GM18508 (cell line): ENCODE measurements around the gene CYBA.

Source experiments
- ATAC-seq: cut with Tn5 transposase; IDR thresholded peaks from one replicate; pipeline ENCODE4 v1.9.1; 2021; ENCODE audit warnings: moderate number of reproducible peaks; ENCODE audit not compliant: insufficient read depth, unreplicated experiment

Gene CYBA

DNA sequence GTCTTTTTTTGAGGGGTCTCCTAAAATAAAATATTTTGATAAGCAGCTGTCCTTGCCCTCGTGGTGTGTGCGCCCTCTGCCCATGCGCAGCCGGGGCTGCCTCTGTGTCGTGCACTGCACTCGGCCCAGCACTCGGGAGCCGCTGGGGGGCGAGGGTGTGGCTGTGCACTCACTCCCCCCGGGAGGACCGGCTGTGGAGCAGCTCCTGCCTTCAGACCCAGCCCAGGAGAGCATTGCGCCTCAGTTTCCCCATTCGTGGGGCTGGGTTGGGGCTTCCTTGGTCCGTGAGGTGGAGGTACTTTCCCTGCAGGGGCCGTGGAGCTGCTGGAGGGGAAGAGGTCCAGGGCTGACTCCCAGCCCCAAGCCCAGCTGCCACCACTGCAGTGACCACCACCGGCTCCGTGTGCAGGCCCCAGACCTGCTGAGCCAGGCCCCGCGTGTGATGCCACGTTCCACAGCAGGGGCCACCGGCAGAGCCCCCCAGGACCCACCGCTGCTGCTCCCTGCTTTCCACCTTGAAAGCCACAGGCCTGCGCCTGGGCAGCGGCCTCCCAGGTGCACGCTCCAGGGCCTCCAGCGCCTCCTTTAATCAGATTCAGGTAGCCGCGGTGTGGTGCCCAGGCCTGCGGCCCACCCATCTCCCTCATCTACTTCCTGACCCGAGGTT lies 18.8 kb downstream of the CYBA start:
- no peak for ATAC-seq

GRCh38 chr16:88631384-88631783 lies 19.5 kb downstream of the CYBA start:
- ATAC-seq, result no peak

DNA sequence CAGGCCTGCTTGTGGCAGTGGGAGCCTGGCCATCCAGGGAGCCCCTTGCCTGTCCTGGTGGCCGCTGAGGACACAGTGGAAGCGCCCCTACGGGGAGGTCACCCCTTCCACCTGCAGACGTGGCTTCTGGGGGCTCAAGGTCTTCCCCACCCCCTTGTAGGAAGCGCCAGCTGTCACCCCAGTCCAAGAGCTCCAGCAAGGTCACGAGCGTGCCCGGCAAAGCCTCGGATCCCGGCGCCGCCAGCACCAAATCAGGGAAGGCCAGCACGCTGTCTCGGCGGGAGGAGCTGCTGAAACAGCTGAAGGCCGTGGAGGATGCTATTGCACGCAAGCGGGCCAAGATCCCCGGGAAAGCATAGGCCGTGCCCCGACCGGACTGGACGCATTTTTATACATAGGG lies 19.9 kb downstream of the CYBA start:
- no peak for ATAC-seq

- ATAC-seq, result no peak
These were observed 20.4 kb downstream of the CYBA start for GRCh38 chr16:88630433-88630832.

GRCh38 chr16:88629835-88630234 lies 21.0 kb downstream of the CYBA start:
- no peak for ATAC-seq

GRCh38 chr16:88628512-88628974 lies 22.3 kb downstream of the CYBA start:
- no peak for ATAC-seq

DNA sequence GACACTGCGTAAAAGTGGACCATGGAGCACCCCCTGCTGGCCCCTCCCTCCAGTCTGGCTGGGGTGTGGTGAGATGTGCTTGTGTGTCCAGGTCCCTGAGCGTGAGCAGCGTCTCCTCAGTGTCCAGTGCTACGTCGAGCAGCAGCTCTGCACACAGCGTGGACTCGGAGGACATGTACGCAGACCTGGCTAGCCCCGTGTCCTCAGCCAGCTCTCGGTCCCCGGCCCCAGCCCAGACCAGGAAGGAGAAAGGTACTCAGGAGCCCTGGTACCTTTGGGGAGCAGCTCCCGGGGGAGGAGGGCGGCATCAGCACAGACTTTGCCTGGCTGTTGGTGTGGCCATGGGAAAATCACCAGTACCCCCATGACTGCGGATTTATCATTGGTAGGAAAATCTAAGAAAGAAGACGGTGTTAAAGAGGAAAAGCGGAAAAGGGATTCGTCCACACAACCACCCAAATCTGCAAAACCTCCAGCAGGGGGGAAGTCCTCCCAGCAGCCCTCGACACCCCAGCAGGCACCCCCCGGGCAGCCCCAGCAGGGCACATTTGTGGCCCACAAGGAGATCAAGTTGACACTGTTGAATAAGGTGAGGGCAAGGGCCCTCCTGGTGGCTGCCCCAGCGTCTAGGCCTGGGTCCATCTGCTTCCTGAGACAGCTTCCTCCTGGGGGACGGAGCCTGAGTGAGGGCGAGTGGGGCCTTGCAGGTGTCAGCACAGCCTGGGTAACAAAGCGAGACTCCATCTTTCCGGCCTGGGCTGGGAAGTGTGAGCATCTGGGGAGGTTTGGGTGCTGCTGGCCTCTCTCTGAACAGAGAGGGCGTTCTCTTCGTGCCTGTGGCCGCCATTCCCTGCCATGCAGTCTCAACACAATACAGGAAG lies 23.1 kb downstream of the CYBA start:
- no peak for ATAC-seq

- no peak for ATAC-seq
These were observed 24.2 kb downstream of the CYBA start for GRCh38 chr16:88626646-88627045.

DNA sequence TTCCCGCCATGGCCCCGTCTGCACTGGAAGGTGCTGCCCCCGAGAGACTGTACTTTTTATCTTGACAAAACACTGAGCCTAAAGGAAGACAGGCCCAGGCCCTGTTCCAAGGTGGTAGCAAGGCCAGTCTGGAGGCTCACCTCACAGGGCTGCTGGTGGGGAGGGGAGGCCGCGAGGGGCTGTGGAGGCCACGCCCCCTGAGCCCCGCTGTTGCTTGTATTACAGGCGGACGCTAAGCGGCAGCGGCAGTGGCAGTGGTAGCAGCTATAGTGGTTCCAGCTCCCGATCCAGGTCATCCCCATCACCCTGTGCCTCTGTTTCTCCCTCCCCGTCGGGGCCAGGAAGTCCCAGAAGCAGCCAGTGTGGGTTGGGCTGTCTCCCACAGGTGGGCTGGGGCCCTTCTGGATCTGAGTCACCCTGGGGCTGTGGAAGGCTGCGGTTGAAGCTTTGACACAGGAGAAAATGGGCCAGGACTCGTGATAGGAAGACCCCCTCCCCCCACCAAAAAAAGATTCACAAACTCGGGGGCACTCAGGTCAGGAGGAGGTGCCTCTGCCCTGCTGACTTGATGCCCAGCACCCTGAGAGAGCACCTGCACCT lies 25.8 kb downstream of the CYBA start:
- ATAC-seq, result no peak

- no peak for ATAC-seq
These were observed 26.4 kb downstream of the CYBA start for GRCh38 chr16:88624481-88624880.

- no peak for ATAC-seq
These were observed 27.0 kb downstream of the CYBA start for GRCh38 chr16:88623858-88624257.

GRCh38 chr16:88622866-88623265 lies 28.0 kb downstream of the CYBA start:
- no peak for ATAC-seq

DNA sequence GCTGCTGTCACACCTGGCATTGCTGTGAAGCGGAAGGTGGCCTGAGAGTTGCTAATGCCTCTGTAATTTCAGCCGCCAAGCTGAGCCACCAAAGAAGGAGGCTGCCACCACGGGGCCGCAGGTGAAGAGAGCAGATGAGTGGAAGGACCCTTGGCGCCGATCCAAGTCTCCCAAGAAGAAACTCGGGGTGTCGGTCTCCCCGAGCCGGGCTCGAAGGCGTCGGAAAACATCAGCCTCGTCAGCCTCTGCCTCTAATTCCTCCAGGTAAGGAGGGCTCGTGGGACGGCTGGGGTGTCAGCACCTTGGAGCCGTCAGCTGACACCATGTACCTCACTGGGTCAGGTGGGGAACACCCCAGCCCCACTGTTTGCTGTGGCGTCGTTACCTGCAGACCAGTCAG lies 28.7 kb downstream of the CYBA start:
- no peak for ATAC-seq

DNA sequence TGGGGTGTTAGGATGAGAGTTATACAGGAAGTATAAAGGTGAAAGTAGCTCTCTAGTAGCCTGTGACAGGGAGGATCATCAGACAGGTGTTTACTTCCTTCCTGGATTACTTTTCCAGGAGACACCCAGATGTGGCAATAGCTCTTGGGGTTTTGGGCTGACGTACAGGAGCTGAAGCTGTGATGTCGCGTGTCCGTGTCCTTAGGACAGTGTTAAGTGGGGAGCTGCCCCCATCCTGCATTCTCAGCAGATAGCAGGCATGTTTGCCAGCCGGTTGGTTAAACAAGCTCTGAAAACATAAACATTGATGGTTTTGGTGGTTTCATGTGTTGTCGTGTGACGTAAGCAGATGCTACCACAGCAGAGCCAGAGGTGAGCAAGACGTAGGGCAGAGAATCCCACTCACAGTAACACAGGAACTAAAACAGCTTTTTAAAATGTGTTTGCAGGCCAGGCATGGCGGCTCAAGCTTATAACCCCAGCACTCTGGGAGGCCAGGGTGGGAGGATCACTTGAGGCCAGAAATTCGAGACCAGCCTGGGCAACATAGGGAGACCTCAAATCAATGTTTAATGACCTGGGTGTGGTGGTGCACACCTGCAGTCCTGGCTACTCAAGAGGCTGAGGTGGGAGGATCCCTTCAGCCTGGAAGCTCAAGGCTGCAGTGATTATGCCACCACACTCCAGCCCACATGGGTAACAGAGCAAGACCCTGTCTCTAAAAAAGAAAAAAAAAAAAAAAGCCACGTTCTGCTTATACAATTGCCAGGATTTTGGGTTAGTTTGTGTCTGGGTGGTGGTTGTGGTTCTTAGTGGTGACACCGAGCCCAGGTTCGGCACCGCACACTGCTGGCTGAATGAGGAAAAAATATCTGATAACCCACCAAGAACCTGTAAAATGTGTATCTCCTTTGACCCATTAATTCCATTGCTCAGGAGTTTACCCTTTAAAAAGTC lies 30.7 kb downstream of the CYBA start:
- ATAC-seq, result no peak

DNA sequence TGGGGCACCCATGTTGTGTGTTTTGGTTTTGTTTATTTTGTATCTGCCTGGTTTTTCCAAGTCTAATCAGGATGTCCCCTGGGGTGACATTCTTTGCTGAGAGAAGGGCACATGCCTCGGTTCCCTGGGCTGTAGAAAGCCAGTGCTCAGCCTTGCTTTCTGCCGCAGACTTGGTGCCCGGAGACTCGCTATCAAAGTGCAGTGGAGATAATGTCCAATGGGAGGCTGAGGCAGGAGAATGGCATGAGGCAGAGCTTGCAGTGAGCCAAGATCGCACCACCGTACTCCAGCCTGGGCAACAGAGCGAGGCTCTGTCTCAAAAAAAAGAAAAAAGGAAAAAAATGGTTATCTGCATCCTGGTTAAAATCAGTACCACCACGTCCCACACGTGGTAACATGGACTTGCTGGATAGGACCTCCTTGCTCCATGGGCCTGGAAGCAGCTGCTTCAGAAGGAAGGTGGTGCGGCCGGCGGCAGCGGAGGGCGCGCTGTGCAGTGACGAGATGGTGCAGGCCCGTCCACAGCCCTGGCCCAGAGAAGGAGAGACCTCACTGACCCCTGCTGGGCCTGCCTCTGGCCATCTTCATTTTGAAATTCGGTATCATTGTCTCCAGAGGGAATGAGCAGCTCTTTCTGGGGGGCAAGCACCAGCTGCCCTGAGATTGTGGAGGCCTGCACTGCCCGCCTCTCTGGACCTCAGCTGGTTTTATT lies 31.7 kb downstream of the CYBA start:
- no peak for ATAC-seq

DNA sequence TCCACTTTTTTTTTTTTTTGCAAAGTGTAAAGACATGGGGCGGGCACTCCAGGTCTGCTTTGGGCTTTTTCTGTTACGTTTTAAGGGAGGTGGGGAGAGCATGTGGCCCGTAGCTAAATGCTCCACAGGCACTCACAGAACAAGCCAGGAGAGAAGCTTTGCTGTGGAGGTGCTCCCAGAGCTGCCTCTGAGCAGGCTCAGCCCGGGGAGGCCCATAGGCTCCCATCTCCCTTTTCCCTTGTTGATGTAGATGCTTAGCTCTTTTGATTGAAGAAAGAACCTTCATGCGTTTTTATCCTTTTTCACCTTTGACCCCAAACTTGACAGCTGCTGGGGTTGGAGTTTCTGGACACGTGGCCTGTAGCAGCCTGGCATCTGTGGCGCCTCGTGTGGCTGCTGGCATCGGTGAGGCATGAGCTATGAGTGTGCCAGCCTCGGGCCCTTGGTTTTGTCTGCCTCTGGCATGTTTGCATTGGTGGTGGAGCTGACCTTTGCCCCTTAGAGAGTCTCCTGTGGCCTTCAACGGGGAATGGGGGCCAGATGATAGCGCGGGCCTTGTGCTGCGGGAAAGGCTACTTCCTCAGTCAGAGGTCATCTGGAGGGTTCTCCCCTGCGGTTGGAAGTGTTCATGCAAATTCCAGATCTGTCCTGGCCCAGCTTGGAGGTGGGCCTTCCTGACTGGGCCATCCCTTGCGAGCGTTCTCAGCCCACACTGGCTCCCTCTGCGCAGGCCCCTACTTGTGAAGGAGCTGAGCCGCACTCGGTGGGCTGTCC lies 32.5 kb downstream of the CYBA start:
- no peak for ATAC-seq

DNA sequence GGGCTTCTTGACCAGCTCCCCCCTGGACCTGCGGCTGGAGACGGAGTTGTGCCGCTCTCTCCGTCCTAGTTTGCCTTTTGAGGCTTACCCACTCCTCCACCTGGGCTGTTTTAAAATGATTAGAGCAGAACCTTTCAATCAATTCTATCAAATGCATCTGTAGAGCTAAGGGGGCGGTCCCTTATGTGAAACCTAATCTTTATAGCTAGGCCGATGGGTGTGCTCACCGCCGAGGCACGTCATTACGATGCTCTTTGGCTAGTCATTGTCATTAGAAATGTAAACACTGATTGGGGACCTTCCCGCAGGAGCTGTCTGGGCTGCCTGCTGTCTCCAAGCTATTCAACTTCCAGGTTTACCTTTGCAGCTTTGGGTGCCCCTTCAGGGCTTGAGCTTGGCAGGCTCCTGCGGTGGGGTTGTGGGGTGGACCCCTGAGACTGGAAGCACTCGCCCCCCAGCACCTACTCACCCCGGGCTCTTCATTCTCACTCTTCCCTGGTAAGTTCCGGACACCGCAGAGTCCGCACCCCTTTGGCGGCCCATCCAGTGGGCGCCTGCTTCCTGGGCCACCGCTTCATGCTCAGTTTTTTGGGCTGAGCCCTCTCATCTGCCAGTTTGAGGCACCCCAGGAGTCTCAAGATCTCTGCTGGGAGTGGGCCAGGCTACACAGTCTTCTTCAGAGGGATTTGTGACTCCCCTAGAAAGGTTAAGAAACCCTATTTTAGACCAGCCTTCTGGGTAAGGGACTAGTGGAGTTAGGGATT lies 33.4 kb downstream of the CYBA start:
- ATAC-seq, result no peak

GRCh38 chr16:88616736-88617135 lies 34.1 kb downstream of the CYBA start:
- no peak for ATAC-seq
